ENCODE measurements around the gene CNTNAP2.

GRCh38 chr7:147833557-147833956 is 1717.0 kb downstream of the CNTNAP2 start:
- no peak for TF ChIP-seq POLR2A (IDR thresholded peaks at IDR 0.05)
- no peak for TF ChIP-seq CTCF (IDR thresholded peaks at IDR 0.05 in 4 of 5, conservative IDR thresholded peaks at IDR 0.05 in 1 of 5)

All from gastrocnemius medialis (tissue), 4 donors.